SK-MEL-5 (cell line): Measurements from ENCODE around the gene RBM47. TPM values are rescaled to one million over a fixed set of nuclear protein-coding genes. Genes with fewer than 3 reads are reported as not detected.

Experiments used
- DNase-seq: peaks from one replicate; pipeline ENCODE4 v3.0.0-alpha.2; 2016; ENCODE audit warnings: low read depth, low spot score
- in situ Hi-C: cut with HindIII; loops from 2 replicates; pipeline ENCODE4 v1.10.0; 2016; ENCODE audit warnings: low sequenced_read_pairs, high pct_unique_total_duplicates, low pct_unique_long_range_greater_than_20kb
- polyA plus RNA-seq, 2 experiments: library from polyadenylated mRNA; depleted of rRNA; stranded (reverse); fragments of >200 nt; gene quantifications; 2 replicates each; pipeline ENCODE4 v1.2.3, GENCODE V29; 2015
- total RNA-seq: library from RNA; depleted of rRNA; stranded (reverse); fragments of >200 nt; shearing (Covaris generic); gene quantifications from 2 replicates; pipeline ENCODE4 v1.2.3, GENCODE V29; 2014; rRNA removed

RBM47 gene
- total RNA-seq, result 7.2 and 7.5 TPM in 2 replicates
- 15.4 and 20.9 TPM in 2 replicates for polyA plus RNA-seq (2015; cell fraction: cytosol; rRNA removed)
- polyA plus RNA-seq (2015; cell fraction: nucleus; rRNA removed), result 4.7 and 6.1 TPM in 2 replicates

GRCh38 chr4:40629401-40630334 lies at the start of gene RBM47:
Gene RBM47, minus strand, starts transcription at chr4:40629864. Its CDS starts 190,971 bp downstream, at chr4:40438893.
- in situ Hi-C loops, result no loop called here
- DNase-seq, result peak; percentile 57

- no peak for DNase-seq
- in situ Hi-C loops, result no loop called here
Measured at GRCh38 chr4:40678421-40678820, 48.8 kb upstream of the RBM47 start.

- in situ Hi-C loops, result no loop called here
Measured at GRCh38 chr4:40675166-40675565, 45.5 kb upstream of the RBM47 start.

GRCh38 chr4:40672528-40673522 lies 43.2 kb upstream of the RBM47 start:
- peak; percentile 76 for DNase-seq
- in situ Hi-C loops, result no loop called here

More at GRCh38 chr4:40675166-40675565, 45.5 kb upstream of the RBM47 start:
- no peak for DNase-seq

GRCh38 chr4:40669504-40669903 lies 39.8 kb upstream of the RBM47 start:
- in situ Hi-C loops, result no loop called here
- no peak for DNase-seq

GRCh38 chr4:40665842-40666241 lies 36.2 kb upstream of the RBM47 start:
- DNase-seq, result no peak
- in situ Hi-C loops, result no loop called here

GRCh38 chr4:40662962-40663604 lies 33.4 kb upstream of the RBM47 start:
- in situ Hi-C loops, result no loop called here
- no peak for DNase-seq

- in situ Hi-C loops, result no loop called here
- DNase-seq, result no peak
Measured at GRCh38 chr4:40661803-40662202, 32.1 kb upstream of the RBM47 start.

- in situ Hi-C loops, result no loop called here
Measured at GRCh38 chr4:40656201-40656863, 26.7 kb upstream of the RBM47 start.

GRCh38 chr4:40651280-40651679 lies 21.6 kb upstream of the RBM47 start:
- in situ Hi-C loops, result no loop called here
- DNase-seq, result no peak

More at GRCh38 chr4:40656201-40656863, 26.7 kb upstream of the RBM47 start:
- DNase-seq, result no peak

- in situ Hi-C loops, result no loop called here
Measured at GRCh38 chr4:40649321-40649720, 19.7 kb upstream of the RBM47 start.

GRCh38 chr4:40648742-40649281 lies 19.1 kb upstream of the RBM47 start:
- in situ Hi-C loops, result no loop called here
- DNase-seq, result peak; percentile 17

More at GRCh38 chr4:40649321-40649720, 19.7 kb upstream of the RBM47 start:
- no peak for DNase-seq

- in situ Hi-C loops, result no loop called here
- no peak for DNase-seq
Measured at GRCh38 chr4:40648131-40648530, 18.5 kb upstream of the RBM47 start.

GRCh38 chr4:40645586-40645985 lies 15.9 kb upstream of the RBM47 start:
- in situ Hi-C loops, result no loop called here
- no peak for DNase-seq

- no peak for DNase-seq
- in situ Hi-C loops, result no loop called here
Measured at GRCh38 chr4:40632080-40632479, 2.4 kb upstream of the RBM47 start.

GRCh38 chr4:40630335-40631021 lies 814 bp upstream of the RBM47 start:
- no peak for DNase-seq
- in situ Hi-C loops, result no loop called here
